A204.1 (cell line): ENCODE measurements around the gene COPS8.

ENCODE experiments used
- FAIRE-seq: peaks from 2 replicates; lab custom pipeline; 2012; peaks lifted over from hg19 to GRCh38; lab: Jason Lieb, UNC

Gene COPS8

GRCh38 chr2:237101118-237101979 is 15.7 kb downstream of the COPS8 start:
- FAIRE-seq = no peak

DNA sequence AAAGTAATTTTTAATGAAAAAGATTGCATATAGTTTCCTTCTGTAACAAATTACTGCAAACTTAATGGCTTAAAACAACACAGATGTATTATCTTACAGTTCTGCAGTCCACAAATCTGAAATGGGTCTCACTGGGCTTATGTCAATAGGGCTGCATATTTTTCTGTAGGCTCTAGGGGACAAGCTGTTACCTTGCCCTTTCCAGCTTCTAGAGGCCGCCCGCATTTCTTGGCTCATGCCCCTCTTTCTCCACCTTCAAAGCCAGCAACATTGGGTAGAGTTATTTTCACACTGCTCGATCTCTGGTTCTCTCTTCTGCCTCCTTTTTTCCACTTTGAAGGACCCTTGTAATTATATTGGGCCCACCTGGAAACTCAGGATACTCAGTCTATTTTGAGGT is 16.7 kb downstream of the COPS8 start:
- FAIRE-seq = no peak

GRCh38 chr2:237109421-237109934 is 23.8 kb downstream of the COPS8 start:
- FAIRE-seq = no peak

DNA sequence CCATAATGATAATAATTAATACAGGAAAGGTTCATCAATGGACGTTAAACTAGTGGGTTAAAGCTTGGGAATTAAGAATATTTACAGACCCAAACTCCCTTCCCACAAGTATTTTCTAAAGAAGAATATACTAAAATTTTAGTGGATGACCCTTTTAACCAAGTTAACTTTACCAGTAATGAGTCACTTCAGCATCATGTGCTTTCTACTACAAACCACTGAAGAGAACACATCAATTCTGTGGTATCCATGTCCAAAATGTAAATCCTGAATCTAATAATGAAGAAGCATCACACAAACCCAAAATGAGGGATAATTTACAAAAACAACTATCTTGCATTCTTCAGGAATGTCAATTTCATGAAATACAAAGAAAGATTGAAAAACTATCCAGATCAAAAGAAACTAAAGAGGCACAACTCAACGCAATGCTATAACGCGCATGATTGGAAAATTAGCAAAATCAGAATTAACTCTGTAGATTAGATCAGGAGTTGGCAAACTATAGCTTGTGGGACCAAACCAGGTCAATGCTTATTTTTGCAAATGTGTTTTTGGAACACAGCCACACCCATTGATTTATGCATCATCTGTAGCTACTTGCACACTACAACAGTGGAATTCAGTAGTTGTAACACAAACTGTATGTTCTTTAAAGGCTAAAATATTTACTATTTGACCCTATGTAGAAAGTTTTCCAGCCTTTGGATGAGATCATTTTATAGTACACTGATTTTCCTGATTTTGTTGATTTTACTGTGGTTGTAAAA is 27.5 kb downstream of the COPS8 start:
- no peak for FAIRE-seq

GRCh38 chr2:237115870-237116269 is 30.2 kb downstream of the COPS8 start:
- FAIRE-seq = no peak

DNA sequence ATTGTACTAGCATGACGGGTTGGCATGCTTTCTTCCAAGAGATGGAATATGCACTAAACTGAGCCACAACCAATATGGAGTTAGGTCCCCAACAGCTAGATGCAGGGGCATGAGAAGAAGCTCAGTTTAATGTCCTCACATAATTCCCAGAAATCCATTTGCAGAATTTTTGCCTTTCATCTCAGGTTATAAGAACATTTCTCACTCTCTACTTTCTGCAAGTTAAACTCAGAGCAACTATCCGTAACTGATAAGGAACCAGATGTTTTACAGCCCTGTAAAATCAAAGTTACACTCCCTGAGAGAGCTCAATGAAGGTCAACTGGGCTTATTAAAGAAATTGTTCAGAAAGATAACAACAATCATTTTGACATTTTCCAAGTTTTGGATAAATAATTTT is 30.7 kb downstream of the COPS8 start:
- FAIRE-seq = no peak

- no peak for FAIRE-seq
Observed at GRCh38 chr2:237118025-237118424, 32.3 kb downstream of the COPS8 start.

DNA sequence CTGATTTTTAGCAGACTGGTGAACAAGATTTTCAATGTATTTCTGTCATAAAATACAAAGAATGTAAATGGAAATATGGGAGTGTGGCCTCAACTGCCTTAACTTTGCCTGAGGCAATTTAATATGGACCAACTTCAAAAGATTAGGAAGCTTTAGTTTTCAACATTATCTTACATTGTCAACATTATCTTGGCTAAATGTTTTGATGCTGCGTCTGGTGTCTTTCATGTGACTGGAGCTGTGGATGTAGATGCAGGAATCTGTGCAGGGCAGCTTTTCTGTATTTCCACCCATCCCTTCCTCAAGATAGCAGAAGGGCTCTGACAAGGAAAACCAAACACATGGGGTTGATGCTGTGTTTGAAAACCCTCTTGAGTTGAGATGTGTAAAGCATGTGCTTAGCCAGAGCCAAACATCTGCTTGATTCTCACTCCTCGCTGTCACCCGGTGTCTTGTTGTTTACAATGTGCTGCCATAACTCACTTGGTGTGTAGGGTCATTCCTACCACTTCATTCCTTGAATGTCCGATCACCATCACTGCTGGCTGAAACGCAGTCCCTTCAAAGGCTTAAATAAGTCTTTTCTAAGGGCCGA is 33.0 kb downstream of the COPS8 start:
- no peak for FAIRE-seq

DNA sequence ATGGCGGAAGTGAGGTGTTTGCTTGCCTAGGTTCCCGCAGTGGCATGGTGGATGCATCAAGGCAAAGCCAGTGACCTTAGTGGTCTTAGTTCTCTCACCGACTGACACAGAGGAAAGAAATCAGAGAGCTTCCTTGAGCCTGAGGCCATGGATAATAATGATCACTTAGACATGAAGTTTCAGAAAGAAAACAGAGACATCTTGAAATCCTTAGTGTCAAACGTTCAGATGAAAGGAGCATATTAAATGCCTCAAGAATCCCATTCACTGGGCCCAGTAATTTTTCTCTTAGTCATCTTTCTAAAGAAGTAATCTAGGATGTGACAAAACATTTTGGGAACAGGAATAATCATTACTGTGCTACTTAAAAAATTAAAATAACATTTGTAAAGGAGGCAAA is 35.2 kb downstream of the COPS8 start:
- FAIRE-seq = no peak

DNA sequence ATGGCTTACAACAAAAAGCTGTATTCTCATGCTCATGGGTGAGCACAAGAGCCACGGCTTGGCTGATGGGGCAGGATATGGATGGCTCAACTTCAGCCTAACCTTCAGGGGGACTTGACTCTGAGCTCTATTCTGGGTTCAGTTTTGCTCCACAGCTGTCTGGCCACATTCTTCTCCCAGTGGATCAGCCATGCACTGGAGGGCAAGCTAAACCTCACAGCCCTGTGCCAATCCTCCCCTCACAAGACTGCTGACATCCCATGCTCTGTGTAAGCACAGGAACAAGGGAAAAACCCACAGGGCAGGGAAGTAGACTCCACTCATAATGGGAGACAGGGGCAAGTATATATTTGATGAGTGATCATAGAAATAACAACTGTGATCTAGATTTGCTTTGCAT is 35.6 kb downstream of the COPS8 start:
- FAIRE-seq = no peak

- no peak for FAIRE-seq
Observed at GRCh38 chr2:237122214-237122666, 36.6 kb downstream of the COPS8 start.

GRCh38 chr2:237124820-237125219 is 39.1 kb downstream of the COPS8 start:
- FAIRE-seq = no peak

GRCh38 chr2:237125967-237126366 is 40.3 kb downstream of the COPS8 start:
- FAIRE-seq = no peak

DNA sequence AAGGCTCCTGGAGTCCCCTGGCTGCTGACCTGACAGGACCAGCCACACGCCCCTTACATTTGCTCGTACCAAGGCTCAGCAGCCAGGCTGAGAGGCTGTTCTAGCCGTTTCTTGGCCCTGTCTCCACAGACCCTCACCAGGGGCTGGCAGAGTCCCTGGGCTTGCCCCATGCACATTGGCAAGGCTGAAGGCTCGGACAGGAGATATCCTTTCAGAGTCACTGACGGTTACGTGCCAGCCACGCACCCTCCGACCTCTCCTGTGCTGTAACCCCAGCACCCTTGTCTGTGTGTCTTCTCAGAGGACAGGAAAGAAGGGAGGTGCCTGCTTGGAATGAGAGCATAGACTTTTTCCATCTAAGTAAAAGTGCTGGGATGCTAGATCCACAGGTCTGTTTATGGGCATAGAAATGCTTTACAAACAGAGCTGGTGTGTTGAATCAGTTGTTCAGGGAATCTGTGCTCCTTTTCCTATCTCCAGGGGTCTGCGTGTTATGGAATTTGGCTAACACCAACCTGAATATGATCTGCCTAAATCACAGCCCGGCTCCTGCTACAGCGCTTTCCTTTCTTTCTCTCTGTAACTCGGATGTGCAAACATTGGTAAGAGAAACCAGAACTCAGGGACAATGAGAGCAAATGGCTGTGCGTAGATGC is 41.0 kb downstream of the COPS8 start:
- no peak for FAIRE-seq

GRCh38 chr2:237128026-237128703 is 42.5 kb downstream of the COPS8 start:
- FAIRE-seq = no peak

DNA sequence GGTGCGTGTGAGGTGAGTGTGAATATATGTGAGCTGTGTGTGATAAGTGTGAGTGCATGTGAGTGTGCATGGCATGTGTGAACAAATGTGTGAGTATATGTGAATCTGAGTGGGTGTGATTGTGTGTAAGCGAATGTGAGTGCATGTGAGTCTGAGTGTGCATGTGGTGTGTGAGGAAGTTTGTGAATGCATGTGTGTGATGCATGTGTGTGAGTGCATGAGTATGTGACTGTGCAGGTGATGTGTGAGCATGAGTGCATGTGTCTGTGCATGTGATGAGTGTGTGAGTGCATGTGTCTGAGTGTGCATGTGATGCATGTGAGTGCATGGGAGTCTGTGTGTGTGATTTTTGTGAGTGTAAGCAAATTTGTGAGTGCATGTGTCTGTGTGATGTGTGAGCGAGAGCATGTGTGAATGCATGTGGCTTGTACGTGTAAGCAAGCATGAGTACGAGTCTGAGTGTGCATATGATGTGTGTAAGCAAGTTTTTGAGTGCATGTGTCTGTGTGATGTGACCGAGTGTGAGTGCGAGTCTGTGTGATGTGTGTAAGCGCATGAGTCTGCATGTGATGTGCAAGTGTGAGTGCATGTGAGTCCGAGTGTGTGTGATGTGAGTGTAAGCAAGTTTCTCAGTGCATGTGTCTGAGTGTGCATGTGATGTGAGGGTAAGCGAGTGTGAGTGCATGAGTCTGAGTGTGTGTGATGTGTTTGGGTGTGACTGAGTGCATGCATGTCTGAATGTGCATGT is 43.3 kb downstream of the COPS8 start:
- FAIRE-seq = no peak

DNA sequence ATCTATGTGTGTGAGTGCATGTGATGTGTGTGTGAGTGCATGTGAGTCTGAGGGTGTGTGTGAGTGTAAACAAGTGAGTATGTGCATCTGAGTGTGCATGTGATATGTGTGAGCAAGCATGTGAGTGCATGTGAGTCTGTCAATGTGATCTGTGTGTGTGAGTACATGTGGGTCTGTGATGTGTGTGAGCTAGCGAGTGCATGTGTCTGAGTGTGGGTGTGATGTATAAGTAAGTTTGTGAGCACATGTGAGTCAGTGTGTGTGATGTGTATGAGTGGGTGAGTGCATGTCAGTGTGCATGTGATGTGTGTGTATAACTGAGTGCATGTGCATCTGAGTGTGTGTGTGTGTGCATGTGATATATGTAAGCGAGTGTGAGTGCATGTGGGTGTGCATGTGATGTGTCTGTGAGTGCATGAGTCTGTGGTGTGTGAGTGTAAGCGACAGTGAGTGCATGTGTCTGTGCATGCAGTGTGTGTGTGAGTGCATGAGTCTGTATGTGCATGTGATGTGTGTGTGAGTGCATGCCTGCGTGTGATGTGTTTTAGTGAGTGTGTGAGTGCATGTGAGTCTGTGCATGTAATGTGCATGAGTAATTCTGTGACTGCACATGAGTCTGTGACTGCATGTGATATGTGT is 44.1 kb downstream of the COPS8 start:
- no peak for FAIRE-seq

DNA sequence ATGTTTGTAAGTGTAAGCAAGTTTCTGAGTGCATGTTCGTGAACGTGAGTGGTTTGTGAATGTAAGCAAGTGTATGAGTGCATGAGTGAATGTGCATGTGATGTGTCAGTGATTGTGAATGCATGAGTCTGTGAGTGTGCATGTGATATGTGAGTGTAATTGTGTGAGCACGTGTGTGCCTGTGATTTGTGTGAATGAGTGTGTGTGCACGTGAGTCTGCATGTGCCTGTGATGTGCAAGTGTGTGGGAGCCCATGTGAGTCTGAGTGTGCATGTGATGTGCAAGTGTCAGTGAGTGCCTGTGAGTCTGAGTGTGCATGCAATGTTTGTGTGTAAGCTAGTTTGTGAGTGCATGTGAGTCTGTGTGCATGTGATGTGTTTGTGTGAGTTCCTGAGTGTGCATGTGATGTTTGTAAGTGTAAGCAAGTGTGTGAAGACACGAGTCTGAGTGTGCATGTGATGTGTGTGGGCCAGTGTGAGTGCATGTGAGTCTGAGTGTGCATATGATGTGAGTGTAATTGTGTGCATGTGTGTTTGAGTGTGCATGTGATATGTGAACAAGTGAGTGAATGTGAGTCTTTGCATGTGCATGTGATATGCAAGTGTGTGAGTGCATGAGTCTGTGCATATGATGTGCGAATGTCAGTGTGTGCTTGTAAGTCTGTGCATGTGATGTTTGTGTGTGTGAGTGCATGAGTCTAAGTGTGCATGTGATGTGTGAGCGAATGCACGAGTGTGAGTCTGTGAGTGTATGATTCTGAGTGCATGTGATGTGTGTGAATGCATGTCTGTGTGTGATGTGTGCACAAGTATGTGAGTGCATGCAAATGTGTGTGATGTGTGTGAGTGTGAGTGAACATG is 45.1 kb downstream of the COPS8 start:
- no peak for FAIRE-seq

- FAIRE-seq = no peak
Observed at GRCh38 chr2:237131749-237132533, 46.3 kb downstream of the COPS8 start.
